Esophagus squamous epithelium (tissue), 4 donors: ENCODE results near the gene FILIP1L.

Experiments
- CTCF ChIP-seq, 6 experiments: fragments of 450-650 bp in 4 of 6; fragments of 200-600 bp in 2 of 6; sonication (generic) in 2 of 6; IDR thresholded peaks; one replicate each; pipeline ENCODE4 v1.5.1; 2016 to 2019; ENCODE audit warnings: antibody characterized with exemption in 6 of 6, mild to moderate bottlenecking in 4 of 6, moderate library complexity in 4 of 6
- POLR2A ChIP-seq, 4 donors: fragments of 450-650 bp; IDR thresholded peaks; one replicate each; pipeline ENCODE4 v1.6.1; 2017; ENCODE audit warnings: antibody characterized with exemption in 4 of 4, mild to moderate bottlenecking in 4 of 4, moderate library complexity in 3 of 4

GRCh38 chr3:99873269-99874102 lies 240.8 kb downstream of the FILIP1L start:
- TF ChIP-seq POLR2A (IDR thresholded peaks at IDR 0.05): no peak
- no peak for TF ChIP-seq CTCF (IDR thresholded peaks at IDR 0.05)
